ENCODE measurements around the gene KRT81. TPM values are rescaled to one million over a fixed set of nuclear protein-coding genes. Genes with fewer than 3 reads are reported as not detected.

Gene KRT81
- total RNA-seq, 1 experiment from 2014 or later, result 0.70 TPM

DNA sequence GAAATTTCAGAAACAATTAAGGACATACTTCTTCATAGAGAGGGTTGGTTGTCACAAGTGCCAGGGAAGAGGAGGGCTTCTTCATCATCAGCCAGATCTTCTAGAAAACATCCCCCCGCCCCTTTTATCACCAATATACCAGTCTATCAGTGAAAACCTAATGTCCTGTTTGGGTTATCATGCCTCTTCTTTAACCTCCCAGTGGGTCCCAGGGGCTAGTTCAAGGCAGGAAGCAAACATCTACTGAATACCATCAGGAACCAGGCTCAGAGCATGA, 30.2 kb downstream of the KRT81 start:
- H3K9me3 Mint-ChIP-seq, result peaks cover 37% of the 10 kb centered on the region
- ATAC-seq (no peak), DNase-seq (ENCODE audit: low spot score) (no peak)
- ChIA-PET POLR2A (no interaction called here), CTCF (no interaction called here)
- peaks cover 9% of the 10 kb centered on the region for H3K4me1 Mint-ChIP-seq
- TF ChIP-seq, protein P1, sequence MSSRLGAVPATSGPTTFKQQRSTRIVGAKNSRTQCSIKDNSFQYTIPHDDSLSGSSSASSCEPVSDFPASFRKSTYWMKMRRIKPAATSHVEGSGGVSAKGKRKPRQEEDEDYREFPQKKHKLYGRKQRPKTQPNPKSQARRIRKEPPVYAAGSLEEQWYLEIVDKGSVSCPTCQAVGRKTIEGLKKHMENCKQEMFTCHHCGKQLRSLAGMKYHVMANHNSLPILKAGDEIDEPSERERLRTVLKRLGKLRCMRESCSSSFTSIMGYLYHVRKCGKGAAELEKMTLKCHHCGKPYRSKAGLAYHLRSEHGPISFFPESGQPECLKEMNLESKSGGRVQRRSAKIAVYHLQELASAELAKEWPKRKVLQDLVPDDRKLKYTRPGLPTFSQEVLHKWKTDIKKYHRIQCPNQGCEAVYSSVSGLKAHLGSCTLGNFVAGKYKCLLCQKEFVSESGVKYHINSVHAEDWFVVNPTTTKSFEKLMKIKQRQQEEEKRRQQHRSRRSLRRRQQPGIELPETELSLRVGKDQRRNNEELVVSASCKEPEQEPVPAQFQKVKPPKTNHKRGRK (CRISPR knock-in tag; IDR thresholded peaks at IDR 0.05; ENCODE audit: borderline replicate concordance), result no peak
- no peak overlapping the region for H3K27ac Mint-ChIP-seq
- H3K27me3 Mint-ChIP-seq (ENCODE audit: low read depth), result peaks cover 50% of the 10 kb centered on the region
- peaks cover 18% of the 10 kb centered on the region for H3K36me3 Mint-ChIP-seq
- no peak overlapping the region for H3K4me3 Mint-ChIP-seq

DNA sequence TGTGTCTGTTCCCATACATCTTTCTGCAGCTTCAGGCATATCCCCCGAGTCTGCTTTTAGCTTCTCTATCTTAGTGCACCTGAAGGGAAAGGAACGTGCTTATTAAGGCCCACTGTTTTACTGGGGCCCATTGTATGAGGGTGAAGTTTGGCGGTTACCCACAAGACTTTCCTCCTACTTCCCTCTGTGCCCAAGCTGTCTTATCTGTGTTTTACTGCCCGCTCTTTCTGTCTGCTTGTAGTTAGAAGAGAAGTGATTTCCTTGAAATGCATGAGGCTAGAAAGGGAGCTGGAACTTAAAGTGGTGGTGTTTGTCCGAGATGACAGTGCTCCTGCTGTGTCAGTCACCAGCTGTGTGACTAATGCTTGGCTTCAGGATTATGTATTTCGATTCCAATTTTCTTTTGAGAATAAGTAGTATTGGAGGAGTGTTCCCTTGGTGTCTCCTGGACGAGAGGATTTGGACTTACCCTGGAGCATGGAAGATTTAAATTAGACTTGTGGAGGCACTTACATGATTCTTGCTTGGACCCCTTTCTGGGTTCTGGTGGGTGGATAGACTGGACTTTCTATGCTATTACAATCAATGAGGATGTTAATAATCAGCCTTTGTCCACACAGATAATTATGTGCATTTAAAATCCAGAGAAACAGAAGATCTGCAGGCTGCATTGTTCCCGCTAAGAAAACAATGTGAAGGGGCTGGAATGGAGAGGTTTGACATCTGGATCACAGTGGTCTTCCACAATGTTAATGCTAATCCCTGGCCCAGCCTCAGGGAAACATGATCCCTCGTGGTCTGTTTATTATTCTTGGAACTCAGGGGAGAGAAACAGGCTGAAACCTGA, 30.8 kb downstream of the KRT81 start:
- peaks cover 9% of the 10 kb centered on the region for H3K4me1 Mint-ChIP-seq
- H3K36me3 Mint-ChIP-seq, result peaks cover 18% of the 10 kb centered on the region
- POLR2A ChIA-PET, result no interaction called here
- no peak for ATAC-seq
- H3K27ac Mint-ChIP-seq, result no peak overlapping the region
- no peak for DNase-seq (ENCODE audit: low spot score)
- peaks cover 37% of the 10 kb centered on the region for H3K9me3 Mint-ChIP-seq
- CTCF ChIA-PET, result interaction anchor here (0.8 to 3.1 kb wide), 4 partner anchors 11 to 104 kb away, joined by 3 to 36 read pairs (median 7); no protein-coding TSS in a partner anchor
- H3K4me3 Mint-ChIP-seq, result no peak overlapping the region; the same call in 1 of the 2 replicates
- H3K27me3 Mint-ChIP-seq (ENCODE audit: low read depth), result peaks cover 56% of the 10 kb centered on the region
- TF ChIP-seq, protein P2, sequence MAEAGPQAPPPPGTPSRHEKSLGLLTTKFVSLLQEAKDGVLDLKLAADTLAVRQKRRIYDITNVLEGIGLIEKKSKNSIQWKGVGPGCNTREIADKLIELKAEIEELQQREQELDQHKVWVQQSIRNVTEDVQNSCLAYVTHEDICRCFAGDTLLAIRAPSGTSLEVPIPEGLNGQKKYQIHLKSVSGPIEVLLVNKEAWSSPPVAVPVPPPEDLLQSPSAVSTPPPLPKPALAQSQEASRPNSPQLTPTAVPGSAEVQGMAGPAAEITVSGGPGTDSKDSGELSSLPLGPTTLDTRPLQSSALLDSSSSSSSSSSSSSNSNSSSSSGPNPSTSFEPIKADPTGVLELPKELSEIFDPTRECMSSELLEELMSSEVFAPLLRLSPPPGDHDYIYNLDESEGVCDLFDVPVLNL (CRISPR knock-in tag; IDR thresholded peaks at IDR 0.05; ENCODE audit: borderline replicate concordance, low read depth), result no peak
- no peak for TF ChIP-seq TEAD4 (CRISPR knock-in tag; IDR thresholded peaks at IDR 0.05)
- TF ChIP-seq, protein P3, sequence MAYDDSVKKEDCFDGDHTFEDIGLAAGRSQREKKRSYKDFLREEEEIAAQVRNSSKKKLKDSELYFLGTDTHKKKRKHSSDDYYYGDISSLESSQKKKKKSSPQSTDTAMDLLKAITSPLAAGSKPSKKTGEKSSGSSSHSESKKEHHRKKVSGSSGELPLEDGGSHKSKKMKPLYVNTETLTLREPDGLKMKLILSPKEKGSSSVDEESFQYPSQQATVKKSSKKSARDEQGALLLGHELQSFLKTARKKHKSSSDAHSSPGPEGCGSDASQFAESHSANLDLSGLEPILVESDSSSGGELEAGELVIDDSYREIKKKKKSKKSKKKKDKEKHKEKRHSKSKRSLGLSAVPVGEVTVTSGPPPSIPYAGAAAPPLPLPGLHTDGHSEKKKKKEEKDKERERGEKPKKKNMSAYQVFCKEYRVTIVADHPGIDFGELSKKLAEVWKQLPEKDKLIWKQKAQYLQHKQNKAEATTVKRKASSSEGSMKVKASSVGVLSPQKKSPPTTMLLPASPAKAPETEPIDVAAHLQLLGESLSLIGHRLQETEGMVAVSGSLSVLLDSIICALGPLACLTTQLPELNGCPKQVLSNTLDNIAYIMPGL (CRISPR knock-in tag; IDR thresholded peaks at IDR 0.05), result no peak
- no peak for TF ChIP-seq EMX1 (CRISPR knock-in tag; IDR thresholded peaks at IDR 0.05)
- no peak for TF ChIP-seq ETV6 (CRISPR knock-in tag; IDR thresholded peaks at IDR 0.05)
- TF ChIP-seq ZNF138 (CRISPR knock-in tag; conservative IDR thresholded peaks at IDR 0.05), result no peak
- TF ChIP-seq, protein P4, sequence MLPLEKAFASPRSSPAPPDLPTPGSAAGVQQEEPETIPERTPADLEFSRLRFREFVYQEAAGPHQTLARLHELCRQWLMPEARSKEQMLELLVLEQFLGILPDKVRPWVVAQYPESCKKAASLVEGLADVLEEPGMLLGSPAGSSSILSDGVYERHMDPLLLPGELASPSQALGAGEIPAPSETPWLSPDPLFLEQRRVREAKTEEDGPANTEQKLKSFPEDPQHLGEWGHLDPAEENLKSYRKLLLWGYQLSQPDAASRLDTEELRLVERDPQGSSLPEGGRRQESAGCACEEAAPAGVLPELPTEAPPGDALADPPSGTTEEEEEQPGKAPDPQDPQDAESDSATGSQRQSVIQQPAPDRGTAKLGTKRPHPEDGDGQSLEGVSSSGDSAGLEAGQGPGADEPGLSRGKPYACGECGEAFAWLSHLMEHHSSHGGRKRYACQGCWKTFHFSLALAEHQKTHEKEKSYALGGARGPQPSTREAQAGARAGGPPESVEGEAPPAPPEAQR (CRISPR knock-in tag; IDR thresholded peaks at IDR 0.05), result no peak
- TF ChIP-seq, protein P5, sequence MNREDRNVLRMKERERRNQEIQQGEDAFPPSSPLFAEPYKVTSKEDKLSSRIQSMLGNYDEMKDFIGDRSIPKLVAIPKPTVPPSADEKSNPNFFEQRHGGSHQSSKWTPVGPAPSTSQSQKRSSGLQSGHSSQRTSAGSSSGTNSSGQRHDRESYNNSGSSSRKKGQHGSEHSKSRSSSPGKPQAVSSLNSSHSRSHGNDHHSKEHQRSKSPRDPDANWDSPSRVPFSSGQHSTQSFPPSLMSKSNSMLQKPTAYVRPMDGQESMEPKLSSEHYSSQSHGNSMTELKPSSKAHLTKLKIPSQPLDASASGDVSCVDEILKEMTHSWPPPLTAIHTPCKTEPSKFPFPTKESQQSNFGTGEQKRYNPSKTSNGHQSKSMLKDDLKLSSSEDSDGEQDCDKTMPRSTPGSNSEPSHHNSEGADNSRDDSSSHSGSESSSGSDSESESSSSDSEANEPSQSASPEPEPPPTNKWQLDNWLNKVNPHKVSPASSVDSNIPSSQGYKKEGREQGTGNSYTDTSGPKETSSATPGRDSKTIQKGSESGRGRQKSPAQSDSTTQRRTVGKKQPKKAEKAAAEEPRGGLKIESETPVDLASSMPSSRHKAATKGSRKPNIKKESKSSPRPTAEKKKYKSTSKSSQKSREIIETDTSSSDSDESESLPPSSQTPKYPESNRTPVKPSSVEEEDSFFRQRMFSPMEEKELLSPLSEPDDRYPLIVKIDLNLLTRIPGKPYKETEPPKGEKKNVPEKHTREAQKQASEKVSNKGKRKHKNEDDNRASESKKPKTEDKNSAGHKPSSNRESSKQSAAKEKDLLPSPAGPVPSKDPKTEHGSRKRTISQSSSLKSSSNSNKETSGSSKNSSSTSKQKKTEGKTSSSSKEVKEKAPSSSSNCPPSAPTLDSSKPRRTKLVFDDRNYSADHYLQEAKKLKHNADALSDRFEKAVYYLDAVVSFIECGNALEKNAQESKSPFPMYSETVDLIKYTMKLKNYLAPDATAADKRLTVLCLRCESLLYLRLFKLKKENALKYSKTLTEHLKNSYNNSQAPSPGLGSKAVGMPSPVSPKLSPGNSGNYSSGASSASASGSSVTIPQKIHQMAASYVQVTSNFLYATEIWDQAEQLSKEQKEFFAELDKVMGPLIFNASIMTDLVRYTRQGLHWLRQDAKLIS (CRISPR knock-in tag; IDR thresholded peaks at IDR 0.05; ENCODE audit: borderline replicate concordance), result no peak
- no peak for TF ChIP-seq GTF2I (CRISPR knock-in tag; conservative IDR thresholded peaks at IDR 0.05)
- TF ChIP-seq, protein P6, sequence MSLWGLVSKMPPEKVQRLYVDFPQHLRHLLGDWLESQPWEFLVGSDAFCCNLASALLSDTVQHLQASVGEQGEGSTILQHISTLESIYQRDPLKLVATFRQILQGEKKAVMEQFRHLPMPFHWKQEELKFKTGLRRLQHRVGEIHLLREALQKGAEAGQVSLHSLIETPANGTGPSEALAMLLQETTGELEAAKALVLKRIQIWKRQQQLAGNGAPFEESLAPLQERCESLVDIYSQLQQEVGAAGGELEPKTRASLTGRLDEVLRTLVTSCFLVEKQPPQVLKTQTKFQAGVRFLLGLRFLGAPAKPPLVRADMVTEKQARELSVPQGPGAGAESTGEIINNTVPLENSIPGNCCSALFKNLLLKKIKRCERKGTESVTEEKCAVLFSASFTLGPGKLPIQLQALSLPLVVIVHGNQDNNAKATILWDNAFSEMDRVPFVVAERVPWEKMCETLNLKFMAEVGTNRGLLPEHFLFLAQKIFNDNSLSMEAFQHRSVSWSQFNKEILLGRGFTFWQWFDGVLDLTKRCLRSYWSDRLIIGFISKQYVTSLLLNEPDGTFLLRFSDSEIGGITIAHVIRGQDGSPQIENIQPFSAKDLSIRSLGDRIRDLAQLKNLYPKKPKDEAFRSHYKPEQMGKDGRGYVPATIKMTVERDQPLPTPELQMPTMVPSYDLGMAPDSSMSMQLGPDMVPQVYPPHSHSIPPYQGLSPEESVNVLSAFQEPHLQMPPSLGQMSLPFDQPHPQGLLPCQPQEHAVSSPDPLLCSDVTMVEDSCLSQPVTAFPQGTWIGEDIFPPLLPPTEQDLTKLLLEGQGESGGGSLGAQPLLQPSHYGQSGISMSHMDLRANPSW (CRISPR knock-in tag; conservative IDR thresholded peaks at IDR 0.05; ENCODE audit: low read depth), result no peak
- no peak for TF ChIP-seq MYBL2 (CRISPR knock-in tag; IDR thresholded peaks at IDR 0.05)
- TF ChIP-seq, protein P7, sequence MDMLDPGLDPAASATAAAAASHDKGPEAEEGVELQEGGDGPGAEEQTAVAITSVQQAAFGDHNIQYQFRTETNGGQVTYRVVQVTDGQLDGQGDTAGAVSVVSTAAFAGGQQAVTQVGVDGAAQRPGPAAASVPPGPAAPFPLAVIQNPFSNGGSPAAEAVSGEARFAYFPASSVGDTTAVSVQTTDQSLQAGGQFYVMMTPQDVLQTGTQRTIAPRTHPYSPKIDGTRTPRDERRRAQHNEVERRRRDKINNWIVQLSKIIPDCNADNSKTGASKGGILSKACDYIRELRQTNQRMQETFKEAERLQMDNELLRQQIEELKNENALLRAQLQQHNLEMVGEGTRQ (CRISPR knock-in tag; IDR thresholded peaks at IDR 0.05), result no peak
- TF ChIP-seq NR3C1 (CRISPR knock-in tag; conservative IDR thresholded peaks at IDR 0.05; ENCODE audit: low read depth), result no peak
- TF ChIP-seq, protein P8, sequence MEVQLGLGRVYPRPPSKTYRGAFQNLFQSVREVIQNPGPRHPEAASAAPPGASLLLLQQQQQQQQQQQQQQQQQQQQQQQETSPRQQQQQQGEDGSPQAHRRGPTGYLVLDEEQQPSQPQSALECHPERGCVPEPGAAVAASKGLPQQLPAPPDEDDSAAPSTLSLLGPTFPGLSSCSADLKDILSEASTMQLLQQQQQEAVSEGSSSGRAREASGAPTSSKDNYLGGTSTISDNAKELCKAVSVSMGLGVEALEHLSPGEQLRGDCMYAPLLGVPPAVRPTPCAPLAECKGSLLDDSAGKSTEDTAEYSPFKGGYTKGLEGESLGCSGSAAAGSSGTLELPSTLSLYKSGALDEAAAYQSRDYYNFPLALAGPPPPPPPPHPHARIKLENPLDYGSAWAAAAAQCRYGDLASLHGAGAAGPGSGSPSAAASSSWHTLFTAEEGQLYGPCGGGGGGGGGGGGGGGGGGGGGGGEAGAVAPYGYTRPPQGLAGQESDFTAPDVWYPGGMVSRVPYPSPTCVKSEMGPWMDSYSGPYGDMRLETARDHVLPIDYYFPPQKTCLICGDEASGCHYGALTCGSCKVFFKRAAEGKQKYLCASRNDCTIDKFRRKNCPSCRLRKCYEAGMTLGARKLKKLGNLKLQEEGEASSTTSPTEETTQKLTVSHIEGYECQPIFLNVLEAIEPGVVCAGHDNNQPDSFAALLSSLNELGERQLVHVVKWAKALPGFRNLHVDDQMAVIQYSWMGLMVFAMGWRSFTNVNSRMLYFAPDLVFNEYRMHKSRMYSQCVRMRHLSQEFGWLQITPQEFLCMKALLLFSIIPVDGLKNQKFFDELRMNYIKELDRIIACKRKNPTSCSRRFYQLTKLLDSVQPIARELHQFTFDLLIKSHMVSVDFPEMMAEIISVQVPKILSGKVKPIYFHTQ (CRISPR knock-in tag; IDR thresholded peaks at IDR 0.05), result no peak
- TF ChIP-seq ZNF416 (CRISPR knock-in tag; IDR thresholded peaks at IDR 0.05), result no peak

All from WTC11 (cell line).